GM19099 (cell line): ENCODE data around the gene SULT1B1.

Experiments used
- POLR2A ChIP-seq: IDR thresholded peaks from 3 replicates; pipeline ENCODE4 v1.6.1; 2011; ENCODE audit warnings: low read depth; ENCODE audit not compliant: insufficient read length; ENCODE audit errors: extremely low read depth

Gene SULT1B1

GRCh38 chr4:69763233-69763632 lies 2.8 kb upstream of the SULT1B1 start:
- no peak for TF ChIP-seq POLR2A

GRCh38 chr4:69759189-69759604 lies 1.2 kb downstream of the SULT1B1 start:
- TF ChIP-seq POLR2A, result no peak

- TF ChIP-seq POLR2A, result no peak
Observed at GRCh38 chr4:69757464-69757863, 3.0 kb downstream of the SULT1B1 start.

GRCh38 chr4:69754926-69755580 lies 5.4 kb downstream of the SULT1B1 start:
- TF ChIP-seq POLR2A, result no peak

- TF ChIP-seq POLR2A, result no peak
Observed at GRCh38 chr4:69753686-69754085, 6.7 kb downstream of the SULT1B1 start.

GRCh38 chr4:69750346-69750745 lies 10.1 kb downstream of the SULT1B1 start:
- no peak for TF ChIP-seq POLR2A

GRCh38 chr4:69749771-69750170 lies 10.6 kb downstream of the SULT1B1 start:
- no peak for TF ChIP-seq POLR2A

- no peak for TF ChIP-seq POLR2A
Observed at GRCh38 chr4:69748173-69748572, 12.2 kb downstream of the SULT1B1 start.

GRCh38 chr4:69744157-69744478 lies 16.3 kb downstream of the SULT1B1 start:
- no peak for TF ChIP-seq POLR2A

GRCh38 chr4:69743476-69744156 lies 16.8 kb downstream of the SULT1B1 start:
- no peak for TF ChIP-seq POLR2A

- TF ChIP-seq POLR2A, result no peak
Observed at GRCh38 chr4:69742596-69742995, 17.8 kb downstream of the SULT1B1 start.

- no peak for TF ChIP-seq POLR2A
Observed at GRCh38 chr4:69738872-69739271, 21.5 kb downstream of the SULT1B1 start.

GRCh38 chr4:69735119-69735518 lies 25.3 kb downstream of the SULT1B1 start:
- no peak for TF ChIP-seq POLR2A

GRCh38 chr4:69731847-69732246 lies 28.6 kb downstream of the SULT1B1 start:
- no peak for TF ChIP-seq POLR2A

- no peak for TF ChIP-seq POLR2A
Observed at GRCh38 chr4:69731241-69731640, 29.2 kb downstream of the SULT1B1 start.

GRCh38 chr4:69730002-69730401 lies 30.4 kb downstream of the SULT1B1 start:
- no peak for TF ChIP-seq POLR2A

GRCh38 chr4:69727926-69728325 lies 32.5 kb downstream of the SULT1B1 start:
- TF ChIP-seq POLR2A, result no peak

- TF ChIP-seq POLR2A, result no peak
Observed at GRCh38 chr4:69727426-69727825, 33.0 kb downstream of the SULT1B1 start.

GRCh38 chr4:69726971-69727370 lies 33.4 kb downstream of the SULT1B1 start:
- no peak for TF ChIP-seq POLR2A
